ENCODE measurements around the gene ZNF425. TPM values are rescaled to one million over a fixed set of nuclear protein-coding genes. Genes with fewer than 3 reads are reported as not detected.
"Not testable (repeated sequence)": the region's sequence is repeated elsewhere in the genome, so short reads cannot be mapped to it uniquely, and the experiment has no call there.

ZNF425 gene
- total RNA-seq, 1 experiment from 2014 or later, result 3.3 TPM

- no TSS peak for BruUV-seq (replicated peaks)
- H3K4me1 Mint-ChIP-seq (ENCODE audit: insufficient read depth, unreplicated experiment), result no peaks in the 10 kb centered on the region
- ChIA-PET CTCF (no interaction called here), POLR2A (no interaction called here)
- H3K27ac Mint-ChIP-seq (ENCODE audit: low read depth, unreplicated experiment), result no peak overlapping the region
- H3K9me3 Mint-ChIP-seq (ENCODE audit: unreplicated experiment), result no peaks in the 10 kb centered on the region
- no peak for DNase-seq (ENCODE audit: unreplicated experiment)
- H3K4me3 Mint-ChIP-seq (ENCODE audit: unreplicated experiment), result no peak overlapping the region
- no peaks in the 10 kb centered on the region for H3K27me3 Mint-ChIP-seq (ENCODE audit: insufficient read depth, unreplicated experiment)
- TF ChIP-seq CTCF (IDR thresholded peaks at IDR 0.05; ENCODE audit: unreplicated experiment), result no peak
- intact Hi-C loops (cut with micrococcal nuclease), result no loop called here
- no peaks in the 10 kb centered on the region for H3K36me3 Mint-ChIP-seq (ENCODE audit: insufficient read depth, unreplicated experiment)
Measured at GRCh38 chr7:149100821-149101220, 25.3 kb downstream of the ZNF425 start.

- CTCF ChIA-PET, result interaction anchor here (0.6 kb wide), 2 partner anchors 13 to 643 kb away, joined by 3 read pairs; no protein-coding TSS in a partner anchor
- intact Hi-C loops (cut with micrococcal nuclease), result no loop called here
- Mint-ChIP-seq H3K36me3 (ENCODE audit: insufficient read depth, unreplicated experiment) (no peaks in the 10 kb centered on the region), H3K4me3 (ENCODE audit: unreplicated experiment) (no peak overlapping the region), H3K9me3 (ENCODE audit: unreplicated experiment) (no peaks in the 10 kb centered on the region), H3K4me1 (ENCODE audit: insufficient read depth, unreplicated experiment) (no peaks in the 10 kb centered on the region), H3K27ac (ENCODE audit: low read depth, unreplicated experiment) (no peak overlapping the region), H3K27me3 (ENCODE audit: insufficient read depth, unreplicated experiment) (no peaks in the 10 kb centered on the region)
- no peak for DNase-seq (ENCODE audit: unreplicated experiment)
- POLR2A ChIA-PET, result interaction anchor here (0.7 kb wide), 1 partner anchor 9 kb away, joined by 3 read pairs; no protein-coding TSS in a partner anchor
- BruUV-seq (replicated peaks), result no TSS peak
- TF ChIP-seq CTCF (IDR thresholded peaks at IDR 0.05; ENCODE audit: unreplicated experiment), result no peak
Measured at GRCh38 chr7:149099058-149099457, 27.1 kb downstream of the ZNF425 start.

GRCh38 chr7:149097088-149097487 lies 29.0 kb downstream of the ZNF425 start:
- POLR2A ChIA-PET, result interaction anchor here (0.6 kb wide), 1 partner anchor 22 kb away, joined by 3 read pairs; no protein-coding TSS in a partner anchor
- CTCF ChIA-PET, result interaction anchor here (1.0 kb wide), 1 partner anchor 92 kb away, joined by 3 read pairs; no protein-coding TSS in a partner anchor

GRCh38 chr7:149093228-149093627 lies 32.9 kb downstream of the ZNF425 start:
- Mint-ChIP-seq H3K27me3 (ENCODE audit: insufficient read depth, unreplicated experiment) (no peaks in the 10 kb centered on the region), H3K4me3 (ENCODE audit: unreplicated experiment) (no peak overlapping the region), H3K27ac (ENCODE audit: low read depth, unreplicated experiment) (no peak overlapping the region), H3K4me1 (ENCODE audit: insufficient read depth, unreplicated experiment) (peaks cover 6% of the 10 kb centered on the region), H3K9me3 (ENCODE audit: unreplicated experiment) (no peaks in the 10 kb centered on the region), H3K36me3 (ENCODE audit: insufficient read depth, unreplicated experiment) (peaks cover under 1% of the 10 kb centered on the region)
- DNase-seq (ENCODE audit: unreplicated experiment), result no peak
- POLR2A ChIA-PET, result no interaction called here
- TF ChIP-seq CTCF (IDR thresholded peaks at IDR 0.05; ENCODE audit: unreplicated experiment), result no peak
- BruUV-seq (replicated peaks), result no TSS peak
- intact Hi-C loops (cut with micrococcal nuclease), result loop anchor here (5.0 kb wide), 1 partner anchor 106 kb away; no protein-coding TSS in a partner anchor
- CTCF ChIA-PET, result interaction anchor here (0.6 to 1.2 kb wide), 2 partner anchors 26 to 33 kb away, joined by 4 to 5 read pairs; partner anchors contain the start of gene ZNF425

More at GRCh38 chr7:149097088-149097487, 29.0 kb downstream of the ZNF425 start:
- H3K36me3 Mint-ChIP-seq (ENCODE audit: insufficient read depth, unreplicated experiment), result no peaks in the 10 kb centered on the region
- intact Hi-C loops (cut with micrococcal nuclease), result no loop called here
- H3K4me1 Mint-ChIP-seq (ENCODE audit: insufficient read depth, unreplicated experiment), result no peaks in the 10 kb centered on the region
- no peak for TF ChIP-seq CTCF (IDR thresholded peaks at IDR 0.05; ENCODE audit: unreplicated experiment)
- DNase-seq (ENCODE audit: unreplicated experiment), result no peak
- no peak overlapping the region for H3K27ac Mint-ChIP-seq (ENCODE audit: low read depth, unreplicated experiment)
- no TSS peak for BruUV-seq (replicated peaks)
- no peaks in the 10 kb centered on the region for H3K27me3 Mint-ChIP-seq (ENCODE audit: insufficient read depth, unreplicated experiment)
- no peak overlapping the region for H3K4me3 Mint-ChIP-seq (ENCODE audit: unreplicated experiment)
- no peaks in the 10 kb centered on the region for H3K9me3 Mint-ChIP-seq (ENCODE audit: unreplicated experiment)

GRCh38 chr7:149092244-149092643 lies 33.9 kb downstream of the ZNF425 start:
- not testable (repeated sequence) for DNase-seq (ENCODE audit: unreplicated experiment); BruUV-seq (replicated peaks); H3K27me3 Mint-ChIP-seq (ENCODE audit: insufficient read depth, unreplicated experiment); H3K36me3 Mint-ChIP-seq (ENCODE audit: insufficient read depth, unreplicated experiment); H3K9me3 Mint-ChIP-seq (ENCODE audit: unreplicated experiment); H3K27ac Mint-ChIP-seq (ENCODE audit: low read depth, unreplicated experiment); H3K4me1 Mint-ChIP-seq (ENCODE audit: insufficient read depth, unreplicated experiment)
- intact Hi-C loops (cut with micrococcal nuclease), result loop anchor here (5.0 kb wide), 1 partner anchor 105 kb away; no protein-coding TSS in a partner anchor
- ChIA-PET POLR2A (interaction anchor here (0.6 to 2.0 kb wide), 3 partner anchors 26 to 541 kb away, joined by 3 to 8 read pairs (median 4); partner anchors contain the start of gene ZNF425), CTCF (interaction anchor here (0.6 to 1.1 kb wide), 7 partner anchors 22 to 589 kb away, joined by 3 to 4 read pairs (median 3); no protein-coding TSS in a partner anchor)
- H3K4me3 Mint-ChIP-seq (ENCODE audit: unreplicated experiment), result peak overlapping the region; percentile 6
